Endothelial cell of umbilical vein (primary cell): ENCODE results near the gene CDK10. TPM values are rescaled to one million over a fixed set of nuclear protein-coding genes. Genes with fewer than 3 reads are reported as not detected.

Experiments used
- BruUV-seq: library from RNA; stranded (reverse); fragments of 400-500 nt; replicated peaks from 2 replicates; lab custom pipeline; 2021; lab: Mats Ljungman, UMichigan
- CTCF ChIA-PET: fragments of 300-600, 350-600 bp; sonication (Branson Sonifier 250); formaldehyde crosslinking; loops from one replicate; lab custom pipeline; 2021; ENCODE audit warnings: antibody characterized with exemption, inconsistent platforms; lab: Charles Lee
- POLR2A ChIA-PET: fragments of 300-600, 350-600 bp; sonication (Branson Sonifier 250); formaldehyde crosslinking; loops from one replicate; lab custom pipeline; 2021; ENCODE audit warnings: antibody characterized with exemption, inconsistent platforms; lab: Charles Lee
- DNase-seq: peaks from one replicate; pipeline ENCODE4 v3.0.0-alpha.2; 2011; ENCODE audit warnings: low read depth, low spot score
- FAIRE-seq: peaks from 2 replicates; lab custom pipeline; 2011; peaks lifted over from hg19 to GRCh38; lab: Jason Lieb, UNC
- H2AFZ ChIP-seq: 2 replicates; pipeline ENCODE4 v1.6.0; 2012; ENCODE audit warnings: low read depth, low read length, control low read depth, inconsistent platforms
- H3K27ac ChIP-seq: 2 replicates; pipeline ENCODE4 v1.5.1; 2011; ENCODE audit warnings: low read depth, mild to moderate bottlenecking, control low read depth, low read length, moderate library complexity; ENCODE audit not compliant: insufficient read depth
- H3K27me3 ChIP-seq, 2 experiments: 2 replicates each; pipeline versions ENCODE4 v1.6.0 to v1.6.1; 2011; ENCODE audit warnings: low read length in 2 of 2, mixed read lengths in 1 of 2; ENCODE audit not compliant: control insufficient read depth in 2 of 2, insufficient read depth in 2 of 2
- H3K36me3 ChIP-seq, 2 experiments: 2 replicates in 1 of 2; 3 replicates in 1 of 2; pipeline ENCODE4 v1.5.1; 2011; ENCODE audit warnings: low read length in 2 of 2, mild to moderate bottlenecking in 1 of 2, moderate library complexity in 1 of 2; ENCODE audit not compliant: control insufficient read depth in 2 of 2, insufficient read depth in 2 of 2; ENCODE audit errors: extremely low read depth in 1 of 2
- H3K4me1 ChIP-seq: 3 replicates; pipeline ENCODE4 v1.5.1; 2011; ENCODE audit warnings: mild to moderate bottlenecking, low read length; ENCODE audit not compliant: control insufficient read depth, insufficient read depth; ENCODE audit errors: extremely low read depth
- H3K4me2 ChIP-seq: 2 replicates; pipeline ENCODE4 v1.6.1; 2011; ENCODE audit warnings: low read length, control low read depth, mixed read lengths; ENCODE audit not compliant: insufficient read depth
- H3K4me3 ChIP-seq, 3 experiments: fragments of 200-600 bp in 1 of 3; sonication (generic), shearing (Covaris generic) in 1 of 3; replicated peaks in 1 of 3; 2 replicates each; pipeline ENCODE4 v1.5.1; 2011 to 2016; ENCODE audit warnings: control low read depth in 3 of 3, low read length in 3 of 3, mild to moderate bottlenecking in 2 of 3, inconsistent platforms in 1 of 3, low read depth in 1 of 3, moderate library complexity in 1 of 3; ENCODE audit not compliant: insufficient read depth in 1 of 3
- H3K79me2 ChIP-seq: 2 replicates; pipeline ENCODE4 v1.6.0; 2012; ENCODE audit warnings: low read length, inconsistent platforms; ENCODE audit not compliant: control insufficient read depth, insufficient read depth
- H3K9ac ChIP-seq: replicated peaks from 2 replicates; pipeline ENCODE3; 2011; ENCODE audit warnings: low read length, control low read depth; ENCODE audit not compliant: insufficient read depth; ENCODE audit errors: extremely low read depth
- H3K9me1 ChIP-seq: replicated peaks from 3 replicates; pipeline ENCODE4 v1.6.0; 2011; ENCODE audit warnings: mild to moderate bottlenecking, low read length; ENCODE audit not compliant: control insufficient read depth, insufficient read depth; ENCODE audit errors: extremely low read depth
- H3K9me3 ChIP-seq: replicated peaks from 2 replicates; pipeline ENCODE4 v1.5.1; 2012; ENCODE audit warnings: low read length, inconsistent platforms; ENCODE audit not compliant: control insufficient read depth, insufficient read depth
- H4K20me1 ChIP-seq: replicated peaks from 2 replicates; pipeline ENCODE3; 2011; ENCODE audit warnings: mild to moderate bottlenecking, low read length; ENCODE audit not compliant: control insufficient read depth, insufficient read depth; ENCODE audit errors: extremely low read depth
- CTCF ChIP-seq, 2 donors: IDR thresholded peaks; 1 replicate in 1 of 2; 2 replicates in 1 of 2; pipeline ENCODE4 v1.5.1; 2011; ENCODE audit warnings: low read length in 2 of 2, mild to moderate bottlenecking in 2 of 2, moderate library complexity in 2 of 2, control low read depth in 1 of 2, inconsistent platforms in 1 of 2, low read depth in 1 of 2; ENCODE audit not compliant: insufficient read depth in 1 of 2; ENCODE audit errors: extremely low read depth in 1 of 2
- EZH2 ChIP-seq: IDR thresholded peaks from 2 replicates; pipeline ENCODE4 v1.6.1; 2012; ENCODE audit warnings: borderline replicate concordance, low read depth, mild to moderate bottlenecking, moderate library complexity, low read length, inconsistent platforms; ENCODE audit not compliant: severe bottlenecking
- FOS ChIP-seq: IDR thresholded peaks from 2 replicates; pipeline ENCODE4 v1.6.1; 2011; ENCODE audit warnings: mild to moderate bottlenecking, low read length, moderate library complexity, borderline replicate concordance; ENCODE audit not compliant: insufficient read depth
- GATA2 ChIP-seq: IDR thresholded peaks from 2 replicates; pipeline ENCODE4 v1.7.0; 2011; ENCODE audit warnings: low read depth, mild to moderate bottlenecking, moderate library complexity, mixed read lengths, low read length; ENCODE audit not compliant: insufficient read length, insufficient read depth
- JUN ChIP-seq: IDR thresholded peaks from 2 replicates; pipeline ENCODE4 v1.6.1; 2011; ENCODE audit warnings: borderline replicate concordance, low read depth; ENCODE audit not compliant: insufficient read length, insufficient read depth
- MAX ChIP-seq: IDR thresholded peaks from 2 replicates; pipeline ENCODE4 v1.6.1; 2011; ENCODE audit not compliant: insufficient read depth, insufficient read length
- MYC ChIP-seq: IDR thresholded peaks from one replicate; pipeline ENCODE4 v1.6.1; 2011; ENCODE audit warnings: mild to moderate bottlenecking, low read depth, low read length
- POLR2A ChIP-seq: IDR thresholded peaks from 2 replicates; pipeline ENCODE4 v1.6.1; 2012; ENCODE audit warnings: low read depth, mild to moderate bottlenecking, control low read depth, low read length
- POLR2AphosphoS5 ChIP-seq: IDR thresholded peaks from 2 replicates; pipeline ENCODE4 v1.6.1; 2012; ENCODE audit warnings: low read depth, mild to moderate bottlenecking, control low read depth, low read length, moderate library complexity; ENCODE audit not compliant: insufficient read depth
- dilution Hi-C: fragments of 300-500 bp; cut with MboI; formaldehyde crosslinking; loops from one replicate; pipeline ENCODE4 v1.15.0; 2019; ENCODE audit warnings: low sequenced_read_pairs; ENCODE audit not compliant: extremely low pct_ligation_motif_present
- intact Hi-C: fragments of 100-400 bp; cut with micrococcal nuclease; formaldehyde crosslinking; loops from one replicate; pipeline ENCODE4 v1.10.0; 2022
- polyA plus RNA-seq, 4 experiments: library from polyadenylated mRNA; depleted of rRNA in 3 of 4; stranded (reverse) in 3 of 4; unstranded in 1 of 4; fragments of >200 nt; gene quantifications; 2 replicates each; pipeline versions ENCODE4 v1.2.1 to v1.2.3, GENCODE V29; 2011 to 2012; ENCODE audit warnings: missing spikeins in 1 of 4
- total RNA-seq: library from RNA; stranded (reverse); gene quantifications from 2 replicates; pipeline ENCODE4 v1.2.3, GENCODE V29; 2021

CDK10 gene
- total and polyA plus RNA-seq, 2 donors (not counting 3 experiments of a cell fraction or from before 2014, with no cell fraction given), result 74.5 to 99.9 TPM

GRCh38 chr16:89642574-89642973, 43.9 kb upstream of the CDK10 start:
- H3K4me1 ChIP-seq, result no peaks in the 10 kb centered on the region
- no peaks in the 10 kb centered on the region for H4K20me1 ChIP-seq
- H3K4me2 ChIP-seq, result no peak overlapping the region
- H3K9me3 ChIP-seq, result no peaks in the 10 kb centered on the region
- H3K4me3 ChIP-seq, result no peak overlapping the region
- H3K9me1 ChIP-seq, result no peaks in the 10 kb centered on the region
- no peaks in the 10 kb centered on the region for H3K79me2 ChIP-seq
- ChIA-PET CTCF (interaction anchor here (1.1 to 4.8 kb wide), 2 partner anchors 28 to 219 kb away, joined by 3 to 28 read pairs; no protein-coding TSS in a partner anchor), POLR2A (interaction anchor here (1.1 kb wide), 1 partner anchor 80 kb away, joined by 3 read pairs; no protein-coding TSS in a partner anchor)
- TF ChIP-seq MAX (no peak), POLR2AphosphoS5 (no peak), FOS (no peak), MYC (no peak), EZH2 (no peak), JUN (no peak), POLR2A (no peak), CTCF (IDR thresholded peaks at IDR 0.05; ENCODE audit: extremely low read depth in 1 of 2, insufficient read depth in 1 of 2, low read depth in 1 of 2, low read length in 2 of 2) (no peak), GATA2 (no peak)
- FAIRE-seq (no peak), DNase-seq (no peak)
- intact Hi-C loops, result no loop called here
- BruUV-seq, result no TSS peak
- no peaks in the 10 kb centered on the region for H3K27me3 ChIP-seq
- H2AFZ ChIP-seq, result no peak overlapping the region
- no peak overlapping the region for H3K9ac ChIP-seq
- H3K27ac ChIP-seq, result no peak overlapping the region
- H3K36me3 ChIP-seq, result peaks cover 4 to 23% of the 10 kb centered on the region in 2 experiments
- dilution Hi-C loops, result no loop called here
